GM23338 (cell line): ENCODE measurements around the gene PTGDR2.
"Not testable (repeated sequence)": the region's sequence is repeated elsewhere in the genome, so short reads cannot be mapped to it uniquely, and the experiment has no call there.

Experiments used
- CREB1 ChIP-seq: fragments of 250-450 bp; sonication (Bioruptor Pico); IDR thresholded peaks from 2 replicates; pipeline ENCODE4 v1.5.0; 2020; ENCODE audit warnings: low read depth, mild to moderate bottlenecking, moderate library complexity
- EZH2phosphoT487 ChIP-seq: fragments of 200-600 bp; sonication (generic); IDR thresholded peaks from one replicate; pipeline ENCODE4 v1.8.1; 2018; ENCODE audit warnings: antibody characterized with exemption; ENCODE audit not compliant: unreplicated experiment
- NANOG ChIP-seq: IDR thresholded peaks from 2 replicates; pipeline ENCODE4 v1.6.1; 2016; ENCODE audit warnings: antibody characterized with exemption, borderline replicate concordance
- POLR2AphosphoS5 ChIP-seq: IDR thresholded peaks from 2 replicates; pipeline ENCODE4 v1.6.1; 2016; ENCODE audit warnings: antibody characterized with exemption, low read depth
- TF ChIP-seq, protein P1 (sequence below), 2 experiments: fragments of 200-600 bp in 1 of 2; sonication (generic) in 1 of 2; conservative IDR thresholded peaks; 2 replicates each; pipeline versions ENCODE4 v1.5.1 to v1.6.1; 2016 to 2017; ENCODE audit warnings: antibody characterized with exemption in 2 of 2, low read depth in 2 of 2, mild to moderate bottlenecking in 2 of 2, moderate library complexity in 1 of 2

DNA sequence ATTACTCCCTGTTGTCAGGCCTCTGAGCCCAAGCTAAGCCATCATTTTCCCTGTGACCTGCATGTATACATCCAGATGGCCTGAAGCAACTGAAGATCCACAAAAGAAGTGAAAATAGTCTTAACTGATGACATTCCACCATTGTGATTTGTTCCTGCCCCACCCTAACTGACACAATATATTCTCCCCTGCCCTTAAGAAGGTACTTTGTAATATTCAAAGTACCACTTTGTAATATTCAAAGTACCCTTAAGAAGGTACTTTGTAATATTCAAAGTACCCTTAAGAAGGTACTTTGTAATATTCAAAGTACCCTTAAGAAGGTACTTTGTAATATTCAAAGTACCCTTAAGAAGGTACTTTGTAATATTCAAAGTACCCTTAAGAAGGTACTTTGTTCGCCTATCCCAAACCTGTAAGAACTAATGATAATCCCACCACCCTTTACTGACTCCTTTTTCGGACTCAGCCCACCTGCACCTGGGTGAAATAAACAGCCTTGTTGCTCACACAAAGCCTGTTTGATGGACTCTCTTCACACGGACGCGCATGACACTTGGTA is 31.9 kb downstream of the PTGDR2 start:
- not testable (repeated sequence) for TF ChIP-seq POLR2AphosphoS5; NANOG; EZH2phosphoT487; CREB1 (CRISPR knock-in tag)
- TF ChIP-seq, protein P1, sequence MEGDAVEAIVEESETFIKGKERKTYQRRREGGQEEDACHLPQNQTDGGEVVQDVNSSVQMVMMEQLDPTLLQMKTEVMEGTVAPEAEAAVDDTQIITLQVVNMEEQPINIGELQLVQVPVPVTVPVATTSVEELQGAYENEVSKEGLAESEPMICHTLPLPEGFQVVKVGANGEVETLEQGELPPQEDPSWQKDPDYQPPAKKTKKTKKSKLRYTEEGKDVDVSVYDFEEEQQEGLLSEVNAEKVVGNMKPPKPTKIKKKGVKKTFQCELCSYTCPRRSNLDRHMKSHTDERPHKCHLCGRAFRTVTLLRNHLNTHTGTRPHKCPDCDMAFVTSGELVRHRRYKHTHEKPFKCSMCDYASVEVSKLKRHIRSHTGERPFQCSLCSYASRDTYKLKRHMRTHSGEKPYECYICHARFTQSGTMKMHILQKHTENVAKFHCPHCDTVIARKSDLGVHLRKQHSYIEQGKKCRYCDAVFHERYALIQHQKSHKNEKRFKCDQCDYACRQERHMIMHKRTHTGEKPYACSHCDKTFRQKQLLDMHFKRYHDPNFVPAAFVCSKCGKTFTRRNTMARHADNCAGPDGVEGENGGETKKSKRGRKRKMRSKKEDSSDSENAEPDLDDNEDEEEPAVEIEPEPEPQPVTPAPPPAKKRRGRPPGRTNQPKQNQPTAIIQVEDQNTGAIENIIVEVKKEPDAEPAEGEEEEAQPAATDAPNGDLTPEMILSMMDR (conservative IDR thresholded peaks at IDR 0.05; ENCODE audit: low read depth in 2 of 2) = not testable (repeated sequence)
